ENCODE data around the gene MTMR2. TPM values are rescaled to one million over a fixed set of nuclear protein-coding genes. Genes with fewer than 3 reads are reported as not detected.

MTMR2 gene
- total RNA-seq, 1 experiment from 2014 or later: 29.1 TPM

DNA sequence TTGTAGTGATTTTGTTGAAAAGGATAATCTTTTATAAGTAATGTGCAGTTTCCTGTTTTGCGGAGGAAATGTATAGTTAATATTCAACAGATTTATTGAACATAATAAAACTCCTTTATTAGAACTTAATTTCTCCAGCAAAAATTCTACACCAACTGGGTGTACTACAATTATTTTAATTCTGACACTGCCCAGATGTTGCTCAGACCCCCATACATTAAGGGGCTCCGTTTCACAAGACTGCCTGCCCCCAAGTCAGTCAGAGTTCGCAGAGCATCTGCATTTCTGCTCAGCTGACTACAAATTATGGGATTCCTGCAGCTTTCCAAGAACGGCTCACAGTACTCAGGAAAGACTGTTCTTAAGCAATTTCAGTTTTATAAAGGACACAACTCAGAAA is 127.4 kb downstream of the MTMR2 start:
- Histone ChIP-seq H3K4me2 (ENCODE audit: low read length) (no peak overlapping the region), H3K27ac (ENCODE audit: low read depth, low read length) (no peak overlapping the region), H4K20me1 (ENCODE audit: insufficient read depth) (no peaks in the 10 kb centered on the region; the same call in 1 of the 2 replicates), H3K36me3 (ENCODE audit: control insufficient read depth in 1 of 2, insufficient read depth in 2 of 2, low read length in 2 of 2) (0 out of 4 replicates have a peak, but pooled peaks cover 0 to 6% of the 10 kb centered on the region in 2 experiments), H3K9me3 (ENCODE audit: control insufficient read depth in 1 of 2, insufficient read depth in 1 of 2, low read depth in 1 of 2, low read length in 2 of 2) (no peaks in the 10 kb centered on the region), H3K9me2 (ENCODE audit: insufficient read depth) (no peaks in the 10 kb centered on the region), H3K9ac (ENCODE audit: low read length) (no peak overlapping the region), H3K79me2 (ENCODE audit: insufficient read depth, low read length) (peaks cover 56% of the 10 kb centered on the region), H3K4me1 (ENCODE audit: control insufficient read depth in 1 of 2, insufficient read depth in 2 of 2, low read length in 2 of 2) (peaks cover 3 to 5% of the 10 kb centered on the region in 2 experiments; a peak in 3 of 4 replicates), H3K27me3 (ENCODE audit: insufficient read depth, low read length) (no peaks in the 10 kb centered on the region), H3K4me3 (replicated peaks in 1 of 2; ENCODE audit: low read depth in 1 of 2, low read length in 2 of 2) (no peak overlapping the region), H2AFZ (ENCODE audit: low read depth, low read length, poor library complexity, severe bottlenecking) (no peak overlapping the region)
- no peak for TF ChIP-seq YY1 (IDR thresholded peaks at IDR 0.05; ENCODE audit: extremely low read depth, insufficient replicate concordance, low read depth, low read length)
- intact Hi-C loops (cut with micrococcal nuclease): no loop called here
- BruUV-seq (replicated peaks): no TSS peak
- ATAC-seq (no peak), DNase-seq (ENCODE audit: low read depth, low spot score) (no peak)
- POLR2A ChIA-PET: no interaction called here
- CTCF ChIA-PET: no interaction called here
- RAD21 ChIA-PET (ENCODE audit: low non-redundant PET in 1 of 2, low total read pairs in 2 of 2, uncharacterized antibody in 2 of 2, unreplicated experiment in 2 of 2): no interaction called here

DNA sequence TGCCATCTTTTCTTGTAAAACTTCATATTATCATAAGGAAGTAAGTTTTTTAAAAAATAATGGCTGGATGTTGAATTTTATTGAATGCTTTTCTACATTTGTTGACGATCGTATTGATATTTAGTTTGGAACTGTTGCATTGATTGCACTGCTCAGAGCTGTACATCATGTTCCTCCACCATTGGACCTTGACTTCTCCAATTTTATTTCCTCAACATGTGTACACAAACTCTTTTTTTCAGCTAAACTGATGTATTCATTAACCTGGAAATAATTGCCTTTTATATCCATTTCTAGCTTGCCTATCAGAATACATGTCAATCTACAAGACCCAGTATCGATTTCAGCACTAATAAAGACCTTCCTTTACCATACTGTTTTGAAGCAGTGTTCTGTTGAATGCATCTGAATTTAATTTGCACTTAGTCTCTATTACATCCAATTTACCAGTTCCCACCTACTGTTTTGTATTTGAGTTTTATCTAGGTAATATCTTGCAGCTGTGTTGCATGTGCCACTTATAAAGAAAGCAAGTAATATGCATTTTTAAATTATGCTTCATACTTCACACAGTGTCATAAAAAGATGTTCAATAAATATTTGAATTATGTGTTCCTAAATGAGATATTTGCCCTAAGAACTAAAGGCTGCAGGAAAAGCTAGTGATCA is 128.1 kb downstream of the MTMR2 start:
- ATAC-seq (no peak), DNase-seq (ENCODE audit: low read depth, low spot score) (no peak)
- H3K79me2 ChIP-seq (ENCODE audit: insufficient read depth, low read length): peaks cover 64% of the 10 kb centered on the region
- no peaks in the 10 kb centered on the region for H3K9me2 ChIP-seq (ENCODE audit: insufficient read depth)
- intact Hi-C loops (cut with micrococcal nuclease): no loop called here
- H3K4me1 ChIP-seq (ENCODE audit: control insufficient read depth in 1 of 2, insufficient read depth in 2 of 2, low read length in 2 of 2): peaks cover 5 to 9% of the 10 kb centered on the region in 2 experiments; a peak in 3 of 4 replicates
- POLR2A ChIA-PET: no interaction called here
- BruUV-seq (replicated peaks): no TSS peak
- 0 out of 4 replicates have a peak, but pooled peaks cover 0 to 6% of the 10 kb centered on the region in 2 experiments for H3K36me3 ChIP-seq (ENCODE audit: control insufficient read depth in 1 of 2, insufficient read depth in 2 of 2, low read length in 2 of 2)
- H4K20me1 ChIP-seq (ENCODE audit: insufficient read depth): no peaks in the 10 kb centered on the region; the same call in 1 of the 2 replicates
- H3K27ac ChIP-seq (ENCODE audit: low read depth, low read length): no peak overlapping the region
- no peak overlapping the region for H3K4me3 ChIP-seq (replicated peaks in 1 of 2; ENCODE audit: low read depth in 1 of 2, low read length in 2 of 2)
- CTCF ChIA-PET: no interaction called here
- TF ChIP-seq TCF7L2 (IDR thresholded peaks at IDR 0.05; ENCODE audit: borderline replicate concordance, extremely low read depth, insufficient read depth, insufficient read length) (no peak), CBX3 (IDR thresholded peaks at IDR 0.05; ENCODE audit: low read depth) (no peak), POLR2AphosphoS5 (IDR thresholded peaks at IDR 0.05; ENCODE audit: low read depth, low read length) (no peak), POLR2A (IDR thresholded peaks at IDR 0.05; ENCODE audit: borderline replicate concordance, extremely low read depth, insufficient read depth, insufficient read length) (no peak)
- TF ChIP-seq, protein P1, sequence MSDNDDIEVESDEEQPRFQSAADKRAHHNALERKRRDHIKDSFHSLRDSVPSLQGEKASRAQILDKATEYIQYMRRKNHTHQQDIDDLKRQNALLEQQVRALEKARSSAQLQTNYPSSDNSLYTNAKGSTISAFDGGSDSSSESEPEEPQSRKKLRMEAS (IDR thresholded peaks at IDR 0.05): no peak
- H2AFZ ChIP-seq (ENCODE audit: low read depth, low read length, poor library complexity, severe bottlenecking): no peak overlapping the region
- H3K9me3 ChIP-seq (ENCODE audit: control insufficient read depth in 1 of 2, insufficient read depth in 1 of 2, low read depth in 1 of 2, low read length in 2 of 2): no peaks in the 10 kb centered on the region
- RAD21 ChIA-PET (ENCODE audit: low non-redundant PET in 1 of 2, low total read pairs in 2 of 2, uncharacterized antibody in 2 of 2, unreplicated experiment in 2 of 2): no interaction called here
- H3K27me3 ChIP-seq (ENCODE audit: insufficient read depth, low read length): no peaks in the 10 kb centered on the region
- H3K9ac ChIP-seq (ENCODE audit: low read length): no peak overlapping the region
- no peak overlapping the region for H3K4me2 ChIP-seq (ENCODE audit: low read length)
